Astrocyte of the hippocampus (primary cell): ENCODE measurements around the gene WDR91.
A peak's percentile ranks its signal among the peaks of the same experiment; 100 is the strongest.

Experiments
- DNase-seq: peaks from one replicate; pipeline ENCODE4 v3.0.0; 2011; ENCODE audit warnings: low read depth, low spot score

WDR91 gene

DNA sequence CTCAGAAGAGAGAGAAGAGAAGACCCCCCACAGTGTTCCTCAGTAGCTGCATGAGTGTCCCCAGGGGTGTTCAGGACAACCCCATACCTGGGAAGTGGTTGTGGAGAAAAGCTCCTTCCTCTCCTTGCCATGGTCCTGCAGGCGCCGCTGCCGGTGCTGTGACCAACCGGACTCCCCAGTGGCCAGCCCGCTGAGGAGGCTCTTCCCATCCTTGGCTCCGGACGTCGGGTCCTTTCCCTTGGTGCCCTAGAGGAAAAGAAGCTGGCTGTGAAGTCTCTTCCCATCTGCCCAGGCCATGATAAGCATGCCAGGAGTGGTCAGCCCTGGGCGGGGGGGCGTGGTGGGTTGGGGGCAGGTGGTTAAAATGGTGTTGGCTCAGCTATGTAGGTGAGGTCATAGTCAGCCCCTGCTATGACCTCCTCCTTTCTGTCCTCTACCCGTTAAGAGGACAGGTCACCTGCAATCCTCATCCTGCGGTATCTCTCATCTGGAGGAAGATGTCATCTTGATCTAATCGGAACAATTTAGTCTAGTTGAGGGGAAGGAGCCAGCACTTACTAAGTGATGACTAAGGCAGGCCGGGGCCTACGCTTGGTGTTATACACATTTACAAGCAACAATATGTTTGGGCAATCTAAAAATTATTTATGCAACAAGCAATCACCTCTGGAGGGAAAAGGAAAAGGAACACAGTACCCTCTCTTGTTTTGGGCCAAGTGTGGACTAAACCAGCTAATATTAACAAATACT, 13.2 kb downstream of the WDR91 start:
- DNase-seq = no peak

DNA sequence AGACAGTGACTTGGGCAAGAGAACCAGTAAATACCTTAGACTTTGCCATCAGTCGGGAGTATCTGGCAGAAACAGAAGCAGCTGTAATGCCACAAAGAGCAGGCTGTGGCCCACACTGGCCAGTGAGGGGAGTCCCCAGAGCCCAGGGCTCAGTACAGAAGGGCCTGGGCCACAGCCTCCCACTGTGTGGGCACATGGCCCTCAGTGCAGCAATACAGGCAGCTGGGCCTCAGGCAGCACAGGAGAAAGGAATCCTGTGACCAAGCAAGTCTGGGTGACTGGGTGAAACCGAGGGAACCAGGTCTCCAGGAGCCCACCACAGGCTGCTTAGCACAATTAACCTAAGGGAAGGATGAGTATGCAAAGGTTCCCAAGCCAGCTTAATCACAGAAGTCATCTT, 14.0 kb downstream of the WDR91 start:
- DNase-seq = no peak

DNA sequence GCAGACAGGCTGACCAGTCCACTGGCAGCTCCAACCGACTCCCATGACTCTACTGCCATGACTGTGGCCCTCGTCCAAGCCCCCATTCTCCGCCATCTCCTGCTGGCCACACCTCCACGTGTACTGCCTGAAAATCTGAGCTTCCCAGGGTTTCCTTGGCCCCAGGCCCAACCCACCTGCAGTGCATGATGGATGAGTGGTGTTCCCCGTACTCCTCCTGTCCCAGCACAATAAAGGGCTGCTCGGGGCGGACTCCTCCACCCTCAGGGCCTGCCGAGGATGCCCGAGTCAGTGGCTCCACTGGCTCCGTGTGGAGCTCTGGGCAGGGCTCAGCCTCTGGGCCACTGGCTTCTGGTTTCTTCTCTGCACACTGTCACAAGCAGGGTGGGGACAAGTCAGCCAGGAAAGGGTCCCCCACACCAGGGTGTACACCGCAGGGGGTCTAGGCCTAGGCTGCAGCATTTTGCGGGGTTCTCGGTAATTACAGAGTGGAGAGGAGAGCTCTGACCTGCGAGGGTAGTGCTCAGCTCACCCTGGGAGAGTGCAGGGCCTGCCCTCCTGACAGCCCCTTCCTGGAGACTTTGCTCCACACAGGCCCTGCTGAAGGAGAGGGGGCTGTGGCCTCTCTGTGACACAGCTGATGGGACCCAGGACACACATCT, 15.2 kb downstream of the WDR91 start:
- DNase-seq = no peak

DNA sequence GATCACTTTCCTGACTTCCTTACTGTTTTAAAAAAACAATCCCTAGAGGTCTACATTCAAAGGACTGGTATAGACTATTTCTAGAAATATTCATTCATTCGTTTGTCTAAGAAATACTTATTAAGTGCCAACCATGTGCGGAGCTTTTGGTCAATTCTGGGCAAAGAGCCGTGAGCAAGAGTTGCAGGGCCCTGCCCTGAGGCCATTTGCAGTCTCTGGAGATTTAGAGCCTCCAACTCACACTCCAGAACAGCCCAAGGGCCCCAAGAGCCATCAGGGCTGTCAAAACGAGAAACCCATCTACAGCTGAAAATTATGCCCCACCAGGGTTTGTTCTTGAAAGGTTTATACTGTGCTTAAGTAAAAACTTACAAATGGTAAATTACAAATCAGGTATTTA, 16.2 kb downstream of the WDR91 start:
- DNase-seq = no peak

DNA sequence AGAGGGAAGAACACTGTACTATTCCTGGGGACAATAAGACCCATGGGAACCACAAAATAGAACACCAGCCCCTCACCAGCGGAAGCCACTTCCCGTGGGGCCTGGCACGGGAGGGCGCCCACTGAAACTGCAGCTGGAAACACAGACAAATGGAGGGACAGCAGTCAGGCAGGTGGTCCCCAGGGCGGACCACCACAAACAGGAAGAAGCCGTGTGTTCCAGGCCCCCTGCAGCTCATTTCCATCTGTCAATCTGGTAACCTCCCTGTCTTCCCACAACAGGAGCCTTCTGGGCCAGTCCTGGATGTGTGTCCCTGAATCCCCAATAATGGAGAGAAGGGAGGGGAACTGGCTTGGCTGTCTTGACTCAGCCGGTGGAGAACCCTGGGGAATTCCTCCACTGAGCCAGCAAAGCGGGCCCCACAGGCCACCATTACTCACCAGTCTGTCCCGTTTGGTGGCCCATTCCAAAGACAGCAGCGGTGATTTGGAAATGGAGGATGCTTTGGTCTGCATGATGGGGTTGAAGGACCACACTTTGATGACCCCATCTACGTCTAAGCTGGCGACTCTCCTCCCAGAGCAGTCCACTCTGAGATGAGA, 16.7 kb downstream of the WDR91 start:
- peak; percentile 22 for DNase-seq

DNA sequence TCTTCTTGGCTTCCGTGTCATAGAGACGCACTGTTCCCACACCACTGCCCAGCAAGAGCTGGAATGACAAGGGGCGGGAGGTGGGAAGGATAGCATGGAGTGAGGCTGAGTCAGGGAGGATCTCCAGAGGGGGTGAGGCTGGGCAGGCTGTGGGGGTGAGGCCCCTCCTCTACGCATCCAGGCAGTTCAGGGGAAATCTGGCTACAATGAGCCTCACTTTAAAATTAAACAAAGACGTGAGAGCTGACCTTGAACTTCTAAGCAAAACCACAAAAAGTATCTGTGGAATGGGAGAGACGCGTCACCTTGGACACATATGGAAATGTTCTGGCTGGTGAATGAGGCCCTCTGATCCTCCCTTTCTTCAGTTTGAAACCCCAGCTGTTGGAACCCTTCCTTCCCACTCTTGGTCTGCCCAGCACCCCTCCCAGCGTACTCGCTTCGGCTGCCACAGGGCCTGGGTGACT, 17.7 kb downstream of the WDR91 start:
- DNase-seq = peak; percentile 88

DNA sequence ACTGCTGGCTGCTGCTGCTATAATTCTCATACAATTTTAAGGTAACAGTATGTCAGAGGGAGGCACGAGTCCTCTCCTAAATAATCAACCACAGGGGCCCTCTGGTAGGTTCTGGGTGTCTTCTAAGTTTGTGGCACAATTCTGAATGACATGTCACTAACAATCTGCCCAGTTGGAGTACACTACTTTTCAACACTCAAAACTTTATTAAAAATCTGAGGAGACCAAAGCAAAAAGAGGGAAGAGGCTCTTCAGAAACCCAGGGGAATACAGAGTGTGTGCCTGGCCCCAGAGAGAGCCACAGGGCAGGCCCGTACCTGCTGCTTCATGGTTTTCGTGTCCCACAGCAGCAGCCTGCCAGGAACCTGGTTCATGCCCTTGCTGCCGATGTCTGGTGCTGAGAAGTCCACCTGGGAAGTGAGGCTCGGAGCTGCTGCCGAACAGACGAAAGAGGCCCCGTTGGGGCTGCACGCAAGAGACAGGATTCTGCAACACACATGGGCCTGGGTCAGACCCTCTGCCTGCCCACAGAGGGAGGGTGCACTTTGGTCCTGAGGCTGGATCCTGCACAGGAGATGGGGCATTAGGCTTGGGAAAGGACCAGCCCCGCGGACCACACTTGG, 18.3 kb downstream of the WDR91 start:
- no peak for DNase-seq

DNA sequence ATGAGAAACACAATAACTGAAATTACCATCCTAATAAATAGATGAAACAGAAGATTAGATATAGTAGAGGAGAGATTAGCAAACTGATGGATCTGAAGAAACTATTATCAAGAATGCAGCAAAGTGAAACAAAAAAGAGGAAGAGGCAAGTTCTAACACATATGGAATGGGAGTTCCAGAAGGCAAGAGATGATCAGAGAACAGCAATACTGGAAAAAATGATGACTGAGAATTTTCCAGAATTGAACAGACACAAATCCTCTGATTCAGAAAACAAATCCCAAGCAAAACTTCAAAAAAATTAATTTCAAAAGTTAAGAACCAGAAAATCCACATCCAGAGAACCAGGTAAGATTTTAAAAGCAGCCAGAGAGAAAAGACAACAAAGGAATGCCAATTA, 20.6 kb downstream of the WDR91 start:
- DNase-seq = no peak

DNA sequence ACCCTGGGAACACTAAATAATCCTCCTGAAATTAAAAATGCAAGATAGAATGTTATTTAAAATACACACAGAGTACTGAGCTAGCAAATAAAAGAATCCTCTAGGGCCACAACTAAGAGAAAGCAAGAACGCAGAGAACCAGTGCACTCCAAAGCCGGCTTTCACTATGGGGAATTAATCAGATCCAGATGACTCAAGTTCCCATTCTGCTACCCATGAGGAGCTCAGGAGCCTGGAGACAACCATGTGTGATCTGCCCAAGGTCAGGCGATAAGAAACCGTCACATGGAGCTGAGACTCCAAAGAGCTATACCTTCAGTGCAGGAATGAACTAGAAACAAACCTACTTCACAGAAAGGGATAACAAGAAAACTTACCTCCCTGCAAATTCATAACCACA, 21.4 kb downstream of the WDR91 start:
- DNase-seq = no peak

DNA sequence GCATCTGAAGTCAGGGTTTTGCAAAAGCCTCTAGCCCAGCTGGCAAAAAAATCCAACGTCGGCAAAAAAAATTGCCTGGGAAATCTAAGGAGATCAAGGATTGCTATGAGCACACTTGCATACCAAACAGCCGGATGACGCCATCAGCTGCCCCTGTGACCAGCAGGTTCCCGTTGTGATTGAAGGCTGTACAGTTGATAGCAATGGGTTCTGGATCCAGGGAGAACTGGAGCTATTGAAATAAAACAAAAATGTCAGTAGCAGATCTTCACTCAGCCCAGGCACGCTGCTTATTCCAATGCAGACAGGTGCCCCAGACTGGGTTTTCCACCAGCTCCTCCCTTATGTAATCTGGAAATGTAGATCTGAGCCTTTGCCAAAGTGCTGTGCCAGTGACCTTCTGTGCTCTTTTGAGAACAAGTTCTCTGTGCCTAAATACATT, 22.1 kb downstream of the WDR91 start:
- DNase-seq = no peak

DNA sequence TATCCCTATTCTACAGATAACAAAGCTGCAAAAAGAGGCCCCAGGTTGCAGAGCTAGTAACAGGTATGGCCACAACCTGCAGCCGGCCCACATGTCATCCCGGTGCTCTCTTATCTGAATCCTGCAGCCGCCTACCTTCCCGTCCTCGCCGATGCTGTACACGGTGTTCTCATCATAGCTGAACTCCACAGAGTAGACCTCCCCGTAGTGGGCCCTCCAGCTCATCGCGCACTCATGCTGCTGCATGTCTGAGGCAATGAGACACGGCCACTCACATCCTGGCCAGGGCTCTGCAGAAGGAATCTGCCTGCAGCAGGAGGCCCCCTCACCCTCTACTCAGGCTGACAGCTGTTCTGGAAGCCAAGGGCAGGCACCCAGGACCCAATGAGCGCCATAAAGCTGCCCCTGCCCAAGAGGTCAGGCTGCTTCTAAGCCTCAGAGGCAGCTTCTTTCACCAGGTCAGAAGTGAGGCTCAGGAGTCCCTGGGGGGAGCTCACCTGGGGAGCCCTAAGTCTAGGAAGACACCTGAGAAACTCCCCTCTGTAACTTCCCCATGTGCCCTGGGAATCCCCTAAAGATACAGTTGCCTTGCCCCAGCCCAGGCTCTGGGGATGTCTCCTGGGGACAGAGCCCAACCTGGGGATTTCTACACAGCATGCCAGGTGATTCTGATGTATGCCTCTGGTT, 22.9 kb downstream of the WDR91 start:
- DNase-seq = no peak

DNA sequence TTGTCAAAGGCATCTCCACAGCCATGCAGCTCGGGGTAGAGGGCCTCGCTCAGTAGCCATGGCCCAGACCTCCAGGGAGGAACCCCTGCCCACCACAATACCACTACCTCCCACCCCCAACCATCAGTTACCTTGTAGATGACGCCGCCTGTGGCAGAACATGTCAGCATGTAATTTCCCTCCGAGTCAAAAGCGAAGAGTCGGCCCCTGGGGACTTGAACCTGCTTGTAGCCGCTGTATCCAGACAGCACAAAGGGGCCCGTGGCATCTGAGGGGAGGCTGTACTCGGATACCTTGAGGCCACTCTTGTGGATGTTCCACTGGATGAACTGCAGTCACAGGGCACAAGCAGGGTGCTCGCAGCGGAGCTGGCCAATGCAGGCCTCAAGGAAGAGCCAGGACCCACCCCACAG, 24.5 kb downstream of the WDR91 start:
- no peak for DNase-seq

DNA sequence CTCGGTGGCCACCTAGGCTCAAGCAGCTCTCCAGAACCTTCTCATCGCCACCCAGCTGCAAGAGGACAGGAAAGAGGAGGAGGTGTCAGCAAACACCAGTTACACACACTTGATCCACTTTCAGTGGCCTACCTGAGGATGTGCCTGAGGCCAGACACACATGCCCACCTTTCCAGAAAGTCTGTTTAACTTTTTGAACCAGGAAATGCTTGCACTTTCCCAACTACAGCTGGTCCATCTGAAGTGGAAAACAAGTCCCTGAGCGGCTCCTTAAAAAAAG, 25.1 kb downstream of the WDR91 start:
- no peak for DNase-seq

DNA sequence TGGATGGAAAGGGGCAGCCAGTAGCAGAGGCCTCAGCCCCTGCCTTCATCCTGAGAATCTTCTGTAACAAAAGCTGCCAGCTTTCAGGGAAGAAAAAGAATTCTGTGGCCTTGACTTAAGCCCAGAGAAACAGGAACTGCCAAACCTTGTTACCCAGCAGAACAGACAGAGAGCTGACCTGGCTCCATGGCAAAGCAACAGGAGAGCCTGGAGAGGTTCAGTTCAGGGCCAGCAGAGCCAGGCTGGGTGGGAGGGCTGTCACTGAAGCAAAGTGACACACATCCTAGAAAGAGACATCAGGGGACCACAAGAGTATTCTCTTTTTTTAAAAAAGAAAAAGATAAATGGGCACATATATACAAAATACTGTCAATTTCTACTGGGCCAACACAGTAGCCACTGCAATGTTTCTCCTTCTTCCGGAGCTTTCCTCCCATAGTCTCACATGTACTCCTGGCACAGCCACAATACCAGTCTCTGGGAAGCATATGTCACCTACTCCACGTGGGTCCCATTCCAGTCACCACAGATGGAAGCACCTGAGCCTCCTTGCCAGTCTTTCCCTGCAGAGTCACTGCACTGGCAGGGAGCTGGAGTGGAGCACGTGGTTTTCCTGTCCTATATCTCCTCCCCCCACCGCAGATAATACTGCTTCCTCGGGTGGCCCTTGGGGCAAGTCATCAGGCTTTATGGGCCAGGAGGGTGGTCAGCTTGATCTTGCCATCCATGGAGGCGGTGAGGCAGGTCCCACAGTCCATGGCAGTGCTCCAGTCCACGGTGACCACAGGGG, 25.7 kb downstream of the WDR91 start:
- no peak for DNase-seq

DNA sequence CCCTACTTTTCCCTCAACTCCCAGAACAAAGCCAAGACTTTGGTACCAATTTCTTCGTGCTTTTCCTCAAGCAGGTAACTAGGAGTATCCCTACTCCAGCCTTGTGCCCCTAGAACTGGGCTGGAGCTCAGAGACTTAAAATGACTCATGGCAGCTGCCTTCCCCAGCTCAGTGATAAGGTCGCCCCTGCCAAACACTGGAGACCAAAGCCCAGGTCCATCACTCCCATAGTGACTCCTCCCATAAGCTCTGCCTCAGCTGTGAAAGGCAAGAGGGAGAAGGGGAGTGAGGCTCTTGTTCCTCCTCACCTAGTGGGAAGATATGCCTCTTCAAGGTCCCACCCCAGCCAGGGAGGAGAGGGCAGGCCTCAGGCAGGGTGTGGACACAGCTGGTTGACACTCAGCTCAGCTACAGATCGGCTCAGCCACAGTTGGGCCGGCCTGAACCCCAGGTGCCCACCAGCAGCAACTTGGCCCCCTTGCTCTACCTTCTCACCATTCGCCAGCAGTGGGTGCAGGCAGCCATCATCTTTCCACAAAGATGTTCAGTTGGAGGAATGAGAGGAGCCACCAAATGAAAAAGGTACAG, 27.0 kb downstream of the WDR91 start:
- DNase-seq = no peak

DNA sequence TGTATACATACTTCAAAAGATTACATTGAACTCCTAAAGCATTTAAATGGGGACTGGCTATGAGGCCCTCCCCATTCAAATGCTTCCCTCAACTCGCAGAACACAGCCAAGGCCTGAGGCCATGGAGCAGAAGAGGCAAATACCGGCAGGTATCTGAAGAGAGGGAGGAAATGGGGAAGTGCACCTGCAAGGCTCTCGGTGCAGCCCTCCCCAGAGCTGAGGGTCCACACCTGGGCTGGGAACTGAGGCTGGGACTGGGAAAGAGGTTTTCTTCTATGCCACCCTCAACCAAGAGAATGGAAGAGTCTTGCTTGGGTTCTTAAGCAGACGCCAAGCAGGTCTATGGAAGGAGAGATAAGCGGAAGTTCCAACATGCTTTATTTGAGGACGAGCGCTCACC, 27.8 kb downstream of the WDR91 start:
- DNase-seq = no peak

DNA sequence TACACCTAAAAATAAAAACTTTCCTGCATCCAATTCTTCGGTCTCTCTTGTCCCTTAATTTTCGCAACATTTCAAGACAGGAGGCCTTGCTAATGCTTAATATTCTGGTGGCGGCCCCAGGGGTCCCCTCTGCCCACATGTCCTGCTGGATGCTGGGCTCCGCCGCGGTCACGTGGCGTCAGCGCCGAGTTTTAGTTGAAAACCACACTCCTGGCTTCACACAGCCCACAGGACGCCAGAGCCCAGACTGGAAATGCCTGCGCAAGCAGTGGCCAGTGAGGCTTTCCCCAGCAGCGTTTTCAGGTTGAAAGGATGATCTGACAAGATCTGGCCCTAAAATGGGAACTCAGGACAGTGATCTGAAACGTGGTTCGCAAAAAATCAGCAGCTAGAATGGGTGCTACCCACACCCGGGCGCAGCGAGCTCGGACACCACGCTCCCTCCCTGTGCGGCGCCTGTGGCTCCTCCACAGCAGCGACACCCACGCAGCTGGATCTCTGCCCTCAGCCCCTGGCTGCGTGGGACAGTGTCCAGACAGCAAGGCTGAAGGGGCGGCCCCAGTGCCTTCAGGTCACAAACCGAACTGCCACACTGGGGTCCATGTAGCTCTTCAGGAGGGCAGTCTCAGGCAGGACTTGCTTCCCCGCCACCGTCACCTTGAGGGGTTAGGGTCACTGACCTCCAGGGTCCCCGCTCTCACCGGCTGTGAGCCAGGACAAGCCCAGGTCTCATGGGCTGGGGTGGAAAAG, 29.2 kb downstream of the WDR91 start:
- no peak for DNase-seq

DNA sequence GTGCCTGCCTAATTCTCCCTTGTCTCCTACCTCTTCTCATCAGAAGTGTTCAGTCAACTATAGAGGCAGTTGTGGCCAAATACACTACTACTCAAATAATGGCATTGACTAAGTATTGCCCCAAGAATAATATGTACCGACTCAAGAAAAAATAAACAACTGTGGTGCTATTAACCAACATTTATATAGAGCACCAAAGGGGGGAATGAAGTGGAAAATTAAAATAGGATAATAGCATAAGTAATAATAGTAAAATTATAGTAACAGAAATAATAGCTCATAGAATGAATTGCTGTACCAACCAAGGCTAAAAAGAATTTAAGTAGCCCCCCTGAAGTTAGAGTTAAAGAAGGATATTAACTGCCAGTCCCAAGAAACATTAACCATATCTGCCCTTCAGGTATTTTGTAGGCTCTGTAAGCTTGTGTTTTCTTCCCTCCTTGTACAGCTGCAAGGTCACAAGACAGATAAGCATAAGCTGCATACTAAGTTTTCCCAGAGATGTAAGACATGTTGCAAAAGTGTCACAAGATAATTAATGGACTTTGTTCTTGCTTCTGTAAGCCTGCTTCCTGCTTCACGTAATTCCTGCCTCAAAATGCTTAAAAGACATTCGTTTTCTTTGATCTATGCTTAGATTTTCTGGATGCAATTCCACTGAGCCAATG, 29.9 kb downstream of the WDR91 start:
- DNase-seq = no peak

DNA sequence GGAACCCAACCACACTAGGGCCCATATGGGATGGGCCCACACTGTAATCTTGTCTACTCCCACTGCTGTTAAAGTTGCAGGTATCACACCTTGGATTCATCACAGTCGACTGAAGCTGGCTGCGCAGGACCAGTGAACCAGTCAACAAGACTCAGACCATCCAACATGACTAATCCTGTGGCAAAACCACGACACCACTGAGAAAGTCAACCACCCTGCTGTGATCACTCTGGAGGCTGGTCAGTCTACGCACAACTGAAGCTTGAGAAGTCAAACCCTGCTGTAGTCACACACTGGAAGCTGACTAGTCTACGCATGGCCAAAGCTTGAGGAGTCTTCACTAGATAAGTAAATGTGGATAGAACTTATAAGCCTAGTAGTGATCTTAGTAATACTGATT, 31.2 kb downstream of the WDR91 start:
- no peak for DNase-seq
